Measurements from ENCODE around the gene DNAH5.

The DNAH5 gene

DNA sequence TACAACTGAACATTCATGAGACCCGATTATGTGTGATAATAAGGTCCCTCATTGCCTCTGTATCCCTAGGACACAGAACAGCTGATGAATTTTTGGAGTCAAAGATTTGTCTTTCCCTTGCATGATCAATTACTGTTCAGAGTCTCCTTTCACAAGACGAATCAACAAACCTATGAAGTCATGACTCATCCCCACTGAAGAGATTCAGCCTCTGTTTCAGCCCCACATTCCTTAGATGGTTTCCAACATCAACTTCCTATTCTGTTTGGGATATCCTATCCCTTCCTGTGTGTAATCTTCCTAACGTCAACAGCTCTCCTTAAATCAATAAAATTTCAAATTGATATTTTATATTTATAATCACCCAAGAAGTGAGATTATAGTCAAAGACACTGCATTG, 199.0 kb downstream of the DNAH5 start:
- TF ChIP-seq, protein P1, sequence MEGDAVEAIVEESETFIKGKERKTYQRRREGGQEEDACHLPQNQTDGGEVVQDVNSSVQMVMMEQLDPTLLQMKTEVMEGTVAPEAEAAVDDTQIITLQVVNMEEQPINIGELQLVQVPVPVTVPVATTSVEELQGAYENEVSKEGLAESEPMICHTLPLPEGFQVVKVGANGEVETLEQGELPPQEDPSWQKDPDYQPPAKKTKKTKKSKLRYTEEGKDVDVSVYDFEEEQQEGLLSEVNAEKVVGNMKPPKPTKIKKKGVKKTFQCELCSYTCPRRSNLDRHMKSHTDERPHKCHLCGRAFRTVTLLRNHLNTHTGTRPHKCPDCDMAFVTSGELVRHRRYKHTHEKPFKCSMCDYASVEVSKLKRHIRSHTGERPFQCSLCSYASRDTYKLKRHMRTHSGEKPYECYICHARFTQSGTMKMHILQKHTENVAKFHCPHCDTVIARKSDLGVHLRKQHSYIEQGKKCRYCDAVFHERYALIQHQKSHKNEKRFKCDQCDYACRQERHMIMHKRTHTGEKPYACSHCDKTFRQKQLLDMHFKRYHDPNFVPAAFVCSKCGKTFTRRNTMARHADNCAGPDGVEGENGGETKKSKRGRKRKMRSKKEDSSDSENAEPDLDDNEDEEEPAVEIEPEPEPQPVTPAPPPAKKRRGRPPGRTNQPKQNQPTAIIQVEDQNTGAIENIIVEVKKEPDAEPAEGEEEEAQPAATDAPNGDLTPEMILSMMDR (conservative IDR thresholded peaks at IDR 0.05; ENCODE audit: control insufficient read depth, insufficient read depth, low read depth, low read length) = no peak
- no peak overlapping the region for H3K4me3 ChIP-seq (ENCODE audit: control insufficient read depth, low read depth, low read length)
- DNase-seq (ENCODE audit: low read depth) = peak; percentile 31

DNA sequence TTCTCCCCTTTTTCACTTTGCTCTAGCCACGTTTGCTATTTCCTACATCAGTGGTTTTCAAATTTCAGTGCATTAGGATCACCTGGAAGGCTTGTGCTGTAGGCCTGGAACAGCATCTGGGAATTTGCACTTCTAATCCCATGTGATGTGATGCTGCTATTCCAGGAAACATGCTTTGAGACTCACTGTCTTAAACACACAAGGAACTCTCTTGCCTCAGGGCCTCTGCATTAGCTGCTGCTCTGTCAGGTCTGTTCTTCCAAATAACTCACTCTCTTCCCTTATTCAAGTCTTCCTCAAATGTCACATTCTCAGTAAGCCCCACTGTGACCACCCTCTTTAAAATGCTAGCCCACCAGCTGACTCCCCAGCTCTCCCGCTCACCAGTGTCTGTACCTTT, 204.0 kb downstream of the DNAH5 start:
- DNase-seq (ENCODE audit: low read depth) = no peak
- no peak overlapping the region for H3K4me3 ChIP-seq (ENCODE audit: control insufficient read depth, low read depth, low read length)
- TF ChIP-seq, protein P1 (conservative IDR thresholded peaks at IDR 0.05; ENCODE audit: control insufficient read depth, insufficient read depth, low read depth, low read length) = no peak

DNA sequence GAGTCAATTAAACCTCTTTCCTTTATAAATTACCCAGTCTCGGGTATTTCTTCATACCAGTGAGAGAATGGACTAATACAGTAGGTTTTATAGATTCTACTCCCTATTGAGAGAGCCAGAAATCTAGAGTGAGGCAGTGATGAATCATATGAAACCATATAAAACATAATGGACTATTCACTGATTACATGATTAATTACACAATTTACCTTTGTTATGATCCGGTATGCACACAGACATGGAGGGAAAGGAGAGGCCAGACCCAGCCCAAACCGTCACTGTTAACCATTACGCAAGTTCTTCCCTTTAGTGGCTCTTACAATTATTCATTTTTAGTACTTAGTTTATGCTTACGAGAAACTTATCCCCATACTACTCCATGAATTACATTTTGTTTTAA, 205.0 kb downstream of the DNAH5 start:
- TF ChIP-seq, protein P1 (conservative IDR thresholded peaks at IDR 0.05; ENCODE audit: control insufficient read depth, insufficient read depth, low read depth, low read length) = no peak
- DNase-seq (ENCODE audit: low read depth) = no peak
- no peak overlapping the region for H3K4me3 ChIP-seq (ENCODE audit: control insufficient read depth, low read depth, low read length)

GRCh38 chr5:13735691-13736090, 208.8 kb downstream of the DNAH5 start:
- no peak for DNase-seq (ENCODE audit: low read depth)
- TF ChIP-seq, protein P1 (conservative IDR thresholded peaks at IDR 0.05; ENCODE audit: control insufficient read depth, insufficient read depth, low read depth, low read length) = no peak
- H3K4me3 ChIP-seq (ENCODE audit: control insufficient read depth, low read depth, low read length) = no peak overlapping the region

- no peak overlapping the region for H3K4me3 ChIP-seq (ENCODE audit: control insufficient read depth, low read depth, low read length)
- TF ChIP-seq, protein P1 (conservative IDR thresholded peaks at IDR 0.05; ENCODE audit: control insufficient read depth, insufficient read depth, low read depth, low read length) = no peak
- DNase-seq (ENCODE audit: low read depth) = no peak
Observed at GRCh38 chr5:13731121-13731628, 213.3 kb downstream of the DNAH5 start.

GRCh38 chr5:13708906-13709305, 235.6 kb downstream of the DNAH5 start:
- TF ChIP-seq, protein P1 (conservative IDR thresholded peaks at IDR 0.05; ENCODE audit: control insufficient read depth, insufficient read depth, low read depth, low read length) = no peak
- no peak overlapping the region for H3K4me3 ChIP-seq (ENCODE audit: control insufficient read depth, low read depth, low read length)
- DNase-seq (ENCODE audit: low read depth) = no peak

GRCh38 chr5:13708432-13708831, 236.1 kb downstream of the DNAH5 start:
- TF ChIP-seq, protein P1 (conservative IDR thresholded peaks at IDR 0.05; ENCODE audit: control insufficient read depth, insufficient read depth, low read depth, low read length) = no peak
- no peak overlapping the region for H3K4me3 ChIP-seq (ENCODE audit: control insufficient read depth, low read depth, low read length)
- no peak for DNase-seq (ENCODE audit: low read depth)

All from fibroblast of mammary gland (primary cell).